ENCODE results near the gene CCZ1B.
"Not testable (repeated sequence)": the region's sequence is repeated elsewhere in the genome, so short reads cannot be mapped to it uniquely, and the experiment has no call there.

GRCh38 chr7:6857721-6858314 lies 31.7 kb upstream of the CCZ1B start:
- not testable (repeated sequence) for TF ChIP-seq CHD2 (IDR thresholded peaks at IDR 0.05; ENCODE audit: low read length, partially characterized antibody); NPAS2 (CRISPR knock-in tag; IDR thresholded peaks at IDR 0.05; ENCODE audit: borderline replicate concordance); GATA3 (IDR thresholded peaks at IDR 0.05; ENCODE audit: borderline replicate concordance); EP300 (IDR thresholded peaks at IDR 0.05); POLR2AphosphoS2 (conservative IDR thresholded peaks at IDR 0.05; ENCODE audit: low read length); POLR2A (IDR thresholded peaks at IDR 0.05; ENCODE audit: low read length); RNF2 (IDR thresholded peaks at IDR 0.05; ENCODE audit: borderline replicate concordance, low read depth); HDAC2 (IDR thresholded peaks at IDR 0.05)
- TF ChIP-seq, protein P1, sequence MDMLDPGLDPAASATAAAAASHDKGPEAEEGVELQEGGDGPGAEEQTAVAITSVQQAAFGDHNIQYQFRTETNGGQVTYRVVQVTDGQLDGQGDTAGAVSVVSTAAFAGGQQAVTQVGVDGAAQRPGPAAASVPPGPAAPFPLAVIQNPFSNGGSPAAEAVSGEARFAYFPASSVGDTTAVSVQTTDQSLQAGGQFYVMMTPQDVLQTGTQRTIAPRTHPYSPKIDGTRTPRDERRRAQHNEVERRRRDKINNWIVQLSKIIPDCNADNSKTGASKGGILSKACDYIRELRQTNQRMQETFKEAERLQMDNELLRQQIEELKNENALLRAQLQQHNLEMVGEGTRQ (IDR thresholded peaks at IDR 0.05), result not testable (repeated sequence)
- peak; percentile 45 for TF ChIP-seq CTCF (IDR thresholded peaks at IDR 0.05)
